Measurements from ENCODE around the gene ARL8B.
"Not testable (repeated sequence)": the region's sequence is repeated elsewhere in the genome, so short reads cannot be mapped to it uniquely, and the experiment has no call there.

ARL8B gene

GRCh38 chr3:5166846-5167245, 44.8 kb downstream of the ARL8B start:
- H3K9me3 ChIP-seq (ENCODE audit: control insufficient read depth in 2 of 2, low read length in 2 of 2): no peaks in the 10 kb centered on the region
- H3K36me3 ChIP-seq (ENCODE audit: control insufficient read depth in 2 of 2, insufficient read depth in 2 of 2, low read length in 2 of 2): no peaks in the 10 kb centered on the region
- H3K27me3 ChIP-seq (ENCODE audit: control insufficient read depth in 1 of 2, insufficient read depth in 2 of 2, low read length in 2 of 2): no peaks in the 10 kb centered on the region
- H3K4me3 ChIP-seq (ENCODE audit: low read length in 2 of 2): no peak overlapping the region
- no peak overlapping the region for H3K9ac ChIP-seq (ENCODE audit: low read length in 2 of 2)
- peaks cover 3% of the 10 kb centered on the region for H3K4me1 ChIP-seq (ENCODE audit: control insufficient read depth, insufficient read depth, low read length)
- no peak overlapping the region for H3K27ac ChIP-seq (ENCODE audit: low read length)

GRCh38 chr3:5168110-5168509, 46.0 kb downstream of the ARL8B start:
- Histone ChIP-seq H3K4me1 (ENCODE audit: control insufficient read depth, insufficient read depth, low read length) (no peaks in the 10 kb centered on the region), H3K9ac (ENCODE audit: low read length in 2 of 2) (no peak overlapping the region), H3K27ac (ENCODE audit: low read length) (no peak overlapping the region)

GRCh38 chr3:5169807-5170206, 47.7 kb downstream of the ARL8B start:
- H3K27me3 ChIP-seq (ENCODE audit: control insufficient read depth in 1 of 2, insufficient read depth in 2 of 2, low read length in 2 of 2): no peaks in the 10 kb centered on the region
- H3K27ac ChIP-seq (ENCODE audit: low read length): no peak overlapping the region
- no peaks in the 10 kb centered on the region for H3K4me1 ChIP-seq (ENCODE audit: control insufficient read depth, insufficient read depth, low read length)
- no peak overlapping the region for H3K9ac ChIP-seq (ENCODE audit: low read length in 2 of 2)
- peaks cover 8 to 12% of the 10 kb centered on the region in 2 donors for H3K36me3 ChIP-seq (ENCODE audit: control insufficient read depth in 2 of 2, insufficient read depth in 2 of 2, low read length in 2 of 2)
- no peak overlapping the region for H3K4me3 ChIP-seq (ENCODE audit: low read length in 2 of 2)
- H3K9me3 ChIP-seq (ENCODE audit: control insufficient read depth in 2 of 2, low read length in 2 of 2): no peaks in the 10 kb centered on the region

More at GRCh38 chr3:5168110-5168509, 46.0 kb downstream of the ARL8B start:
- Histone ChIP-seq H3K9me3 (ENCODE audit: control insufficient read depth in 2 of 2, low read length in 2 of 2) (no peaks in the 10 kb centered on the region), H3K27me3 (ENCODE audit: control insufficient read depth in 1 of 2, insufficient read depth in 2 of 2, low read length in 2 of 2) (no peaks in the 10 kb centered on the region), H3K36me3 (ENCODE audit: control insufficient read depth in 2 of 2, insufficient read depth in 2 of 2, low read length in 2 of 2) (peaks cover 4 to 5% of the 10 kb centered on the region in 2 donors), H3K4me3 (ENCODE audit: low read length in 2 of 2) (no peak overlapping the region)

- peaks cover 11 to 22% of the 10 kb centered on the region in 2 donors for H3K36me3 ChIP-seq (ENCODE audit: control insufficient read depth in 2 of 2, insufficient read depth in 2 of 2, low read length in 2 of 2)
- no peak overlapping the region for H3K27ac ChIP-seq (ENCODE audit: low read length)
- no peak overlapping the region for H3K9ac ChIP-seq (ENCODE audit: low read length in 2 of 2)
- H3K27me3 ChIP-seq (ENCODE audit: control insufficient read depth in 1 of 2, insufficient read depth in 2 of 2, low read length in 2 of 2): no peaks in the 10 kb centered on the region
- H3K4me3 ChIP-seq (ENCODE audit: low read length in 2 of 2): no peak overlapping the region
- no peaks in the 10 kb centered on the region for H3K4me1 ChIP-seq (ENCODE audit: control insufficient read depth, insufficient read depth, low read length)
- no peaks in the 10 kb centered on the region for H3K9me3 ChIP-seq (ENCODE audit: control insufficient read depth in 2 of 2, low read length in 2 of 2)
These were observed 48.9 kb downstream of the ARL8B start for GRCh38 chr3:5170975-5171374.

- Histone ChIP-seq H3K9me3 (ENCODE audit: control insufficient read depth in 2 of 2, low read length in 2 of 2) (no peaks in the 10 kb centered on the region), H3K27me3 (ENCODE audit: control insufficient read depth in 1 of 2, insufficient read depth in 2 of 2, low read length in 2 of 2) (no peaks in the 10 kb centered on the region), H3K36me3 (ENCODE audit: control insufficient read depth in 2 of 2, insufficient read depth in 2 of 2, low read length in 2 of 2) (peaks cover 13 to 28% of the 10 kb centered on the region in 2 donors), H3K9ac (ENCODE audit: low read length in 2 of 2) (no peak overlapping the region), H3K27ac (ENCODE audit: low read length) (no peak overlapping the region), H3K4me3 (ENCODE audit: low read length in 2 of 2) (no peak overlapping the region), H3K4me1 (ENCODE audit: control insufficient read depth, insufficient read depth, low read length) (no peaks in the 10 kb centered on the region)
These were observed 49.9 kb downstream of the ARL8B start for GRCh38 chr3:5172018-5172417.

- not testable (repeated sequence) for H3K27me3 ChIP-seq (ENCODE audit: control insufficient read depth in 1 of 2, insufficient read depth in 2 of 2, low read length in 2 of 2); H3K9me3 ChIP-seq (ENCODE audit: control insufficient read depth in 2 of 2, low read length in 2 of 2); H3K9ac ChIP-seq (ENCODE audit: low read length in 2 of 2); H3K27ac ChIP-seq (ENCODE audit: low read length); H3K4me3 ChIP-seq (ENCODE audit: low read length in 2 of 2); H3K4me1 ChIP-seq (ENCODE audit: control insufficient read depth, insufficient read depth, low read length)
- peaks cover 21 to 39% of the 10 kb centered on the region in 2 donors for H3K36me3 ChIP-seq (ENCODE audit: control insufficient read depth in 2 of 2, insufficient read depth in 2 of 2, low read length in 2 of 2)
These were observed 56.9 kb downstream of the ARL8B start for GRCh38 chr3:5179036-5179435.

GRCh38 chr3:5181469-5182141, 59.5 kb downstream of the ARL8B start:
- H3K36me3 ChIP-seq (ENCODE audit: control insufficient read depth in 2 of 2, insufficient read depth in 2 of 2, low read length in 2 of 2): peaks cover 18 to 22% of the 10 kb centered on the region in 2 donors
- no peaks in the 10 kb centered on the region for H3K4me1 ChIP-seq (ENCODE audit: control insufficient read depth, insufficient read depth, low read length)
- H3K4me3 ChIP-seq (ENCODE audit: low read length in 2 of 2): no peak overlapping the region
- H3K27ac ChIP-seq (ENCODE audit: low read length): no peak overlapping the region
- no peak overlapping the region for H3K9ac ChIP-seq (ENCODE audit: low read length in 2 of 2)
- H3K27me3 ChIP-seq (ENCODE audit: control insufficient read depth in 1 of 2, insufficient read depth in 2 of 2, low read length in 2 of 2): no peaks in the 10 kb centered on the region
- H3K9me3 ChIP-seq (ENCODE audit: control insufficient read depth in 2 of 2, low read length in 2 of 2): no peaks in the 10 kb centered on the region

GRCh38 chr3:5183714-5184113, 61.6 kb downstream of the ARL8B start:
- not testable (repeated sequence) for H3K9me3 ChIP-seq (ENCODE audit: control insufficient read depth in 2 of 2, low read length in 2 of 2); H3K27ac ChIP-seq (ENCODE audit: low read length); H3K9ac ChIP-seq (ENCODE audit: low read length in 2 of 2); H3K4me1 ChIP-seq (ENCODE audit: control insufficient read depth, insufficient read depth, low read length); H3K27me3 ChIP-seq (ENCODE audit: control insufficient read depth in 1 of 2, insufficient read depth in 2 of 2, low read length in 2 of 2); H3K4me3 ChIP-seq (ENCODE audit: low read length in 2 of 2)
- peaks cover 12 to 15% of the 10 kb centered on the region in 2 donors for H3K36me3 ChIP-seq (ENCODE audit: control insufficient read depth in 2 of 2, insufficient read depth in 2 of 2, low read length in 2 of 2)

GRCh38 chr3:5184499-5184898, 62.4 kb downstream of the ARL8B start:
- H3K9me3 ChIP-seq (ENCODE audit: control insufficient read depth in 2 of 2, low read length in 2 of 2): no peaks in the 10 kb centered on the region
- H3K27me3 ChIP-seq (ENCODE audit: control insufficient read depth in 1 of 2, insufficient read depth in 2 of 2, low read length in 2 of 2): no peaks in the 10 kb centered on the region
- peaks cover 10 to 14% of the 10 kb centered on the region in 2 donors for H3K36me3 ChIP-seq (ENCODE audit: control insufficient read depth in 2 of 2, insufficient read depth in 2 of 2, low read length in 2 of 2)
- H3K4me3 ChIP-seq (ENCODE audit: low read length in 2 of 2): no peak overlapping the region
- no peak overlapping the region for H3K27ac ChIP-seq (ENCODE audit: low read length)
- H3K4me1 ChIP-seq (ENCODE audit: control insufficient read depth, insufficient read depth, low read length): peaks cover 9% of the 10 kb centered on the region
- no peak overlapping the region for H3K9ac ChIP-seq (ENCODE audit: low read length in 2 of 2)

- H3K4me3 ChIP-seq (ENCODE audit: low read length in 2 of 2): no peak overlapping the region
- peaks cover 9% of the 10 kb centered on the region for H3K4me1 ChIP-seq (ENCODE audit: control insufficient read depth, insufficient read depth, low read length)
- H3K9me3 ChIP-seq (ENCODE audit: control insufficient read depth in 2 of 2, low read length in 2 of 2): no peaks in the 10 kb centered on the region
- H3K36me3 ChIP-seq (ENCODE audit: control insufficient read depth in 2 of 2, insufficient read depth in 2 of 2, low read length in 2 of 2): peaks cover 10 to 11% of the 10 kb centered on the region in 2 donors
- no peak overlapping the region for H3K9ac ChIP-seq (ENCODE audit: low read length in 2 of 2)
- H3K27me3 ChIP-seq (ENCODE audit: control insufficient read depth in 1 of 2, insufficient read depth in 2 of 2, low read length in 2 of 2): no peaks in the 10 kb centered on the region
- no peak overlapping the region for H3K27ac ChIP-seq (ENCODE audit: low read length)
These were observed 63.1 kb downstream of the ARL8B start for GRCh38 chr3:5185093-5185673.

Measured in stomach smooth muscle (tissue), 2 donors.